Kidney tubule cell (primary cell): ENCODE data around the gene TREX2.

Source experiments
- DNase-seq: peaks from one replicate; pipeline ENCODE4 v3.0.0-alpha.2; 2018; ENCODE audit warnings: low spot score

Gene TREX2

GRCh38 chrX:153434801-153435200 lies 11.1 kb downstream of the TREX2 start:
- peak; percentile 51 for DNase-seq

DNA sequence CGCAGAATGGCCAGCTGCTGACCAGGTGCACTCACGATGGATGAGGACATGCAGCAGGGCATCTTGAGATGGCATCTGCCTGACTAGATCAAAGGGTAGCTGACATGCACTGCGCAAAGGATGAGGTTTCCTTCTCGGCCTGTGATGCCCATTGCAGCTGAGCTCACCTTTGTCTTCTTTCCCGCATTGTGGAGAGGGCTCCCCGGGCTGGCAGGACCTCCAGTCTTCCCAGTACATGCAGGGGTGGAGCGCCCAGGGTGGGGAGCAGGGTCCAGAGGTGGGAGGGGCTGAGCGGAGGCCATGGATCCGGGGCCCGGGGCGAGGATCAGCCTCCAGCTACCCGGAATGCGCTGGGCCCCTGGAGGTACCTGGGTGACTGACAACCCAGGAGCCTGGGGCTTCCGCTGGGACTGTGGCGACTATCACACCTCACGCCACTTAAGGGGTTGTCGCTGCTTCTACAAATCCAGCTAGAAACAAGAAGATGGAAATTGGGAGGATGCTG lies 12.0 kb downstream of the TREX2 start:
- no peak for DNase-seq

- no peak for DNase-seq
These were observed 12.6 kb downstream of the TREX2 start for GRCh38 chrX:153433161-153433680.

- no peak for DNase-seq
These were observed 15.1 kb downstream of the TREX2 start for GRCh38 chrX:153430796-153431195.

GRCh38 chrX:153426204-153426603 lies 19.7 kb downstream of the TREX2 start:
- DNase-seq = no peak

GRCh38 chrX:153423652-153424051 lies 22.2 kb downstream of the TREX2 start:
- no peak for DNase-seq

DNA sequence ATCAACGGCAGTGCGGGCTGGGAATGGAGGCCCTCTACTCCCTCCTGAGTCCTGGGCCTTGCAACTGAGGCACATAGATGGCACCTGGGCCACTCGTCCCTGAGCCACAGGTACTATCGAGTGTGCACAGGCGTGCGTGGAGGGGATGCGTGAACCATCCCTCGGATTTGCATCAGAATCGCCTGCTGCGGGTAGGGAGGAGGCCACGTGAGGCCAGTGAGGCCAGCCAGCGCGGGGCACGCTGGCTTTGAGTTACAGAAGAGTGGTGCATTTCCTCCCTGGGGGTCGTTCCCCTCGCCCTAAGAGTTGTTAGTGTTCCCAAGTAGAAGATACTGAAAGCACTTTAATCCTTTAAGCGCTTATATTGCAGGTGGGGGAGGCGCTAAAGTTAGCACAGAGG lies 24.0 kb downstream of the TREX2 start:
- DNase-seq = no peak

DNA sequence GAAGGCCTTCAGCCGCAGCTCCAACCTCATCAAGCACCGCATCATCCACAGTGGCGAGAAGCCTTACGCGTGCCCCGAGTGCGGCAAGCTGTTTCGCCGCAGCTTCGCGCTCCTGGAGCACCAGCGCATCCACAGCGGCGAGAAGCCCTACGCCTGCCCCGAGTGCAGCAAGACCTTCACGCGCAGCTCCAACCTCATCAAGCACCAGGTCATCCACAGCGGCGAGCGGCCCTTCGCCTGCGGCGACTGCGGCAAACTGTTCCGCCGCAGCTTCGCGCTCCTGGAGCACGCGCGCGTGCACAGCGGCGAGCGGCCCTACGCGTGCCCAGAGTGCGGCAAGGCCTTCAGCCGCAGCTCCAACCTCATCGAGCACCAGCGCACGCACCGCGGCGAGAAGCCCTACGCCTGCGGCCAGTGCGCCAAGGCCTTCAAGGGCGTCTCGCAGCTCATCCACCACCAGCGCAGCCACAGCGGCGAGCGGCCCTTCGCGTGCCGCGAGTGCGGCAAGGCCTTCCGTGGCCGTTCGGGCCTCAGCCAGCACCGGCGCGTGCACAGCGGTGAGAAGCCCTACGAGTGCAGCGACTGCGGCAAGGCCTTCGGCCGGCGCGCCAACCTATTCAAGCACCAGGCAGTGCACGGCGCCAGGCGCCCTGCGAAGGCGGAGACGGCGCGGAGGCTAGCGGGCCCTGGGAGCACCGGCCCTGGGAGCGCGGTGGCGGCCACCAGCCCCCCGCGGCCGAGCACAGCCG lies 24.8 kb downstream of the TREX2 start:
- DNase-seq = no peak

DNA sequence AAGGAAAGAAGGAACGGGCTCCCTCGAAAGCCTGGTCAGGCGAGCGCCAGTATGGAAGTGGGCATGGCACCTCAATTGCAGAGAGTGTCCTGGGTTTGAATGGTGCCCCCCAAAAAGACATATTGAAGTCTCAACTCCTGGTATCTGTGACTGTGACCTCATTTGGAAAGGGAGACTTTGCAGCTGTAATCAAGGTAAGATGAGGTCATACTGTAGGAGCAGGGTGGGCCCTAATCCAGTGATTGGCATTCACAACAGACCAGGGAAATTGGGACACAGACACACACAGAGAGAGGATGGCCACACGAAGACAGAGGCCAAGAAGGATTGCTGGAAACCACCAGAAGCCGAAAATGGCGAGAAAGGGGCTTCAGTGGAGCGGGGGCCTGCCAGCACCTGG lies 28.2 kb downstream of the TREX2 start:
- DNase-seq = no peak

GRCh38 chrX:153416781-153417450 lies 28.9 kb downstream of the TREX2 start:
- DNase-seq = no peak

- DNase-seq = no peak
These were observed 30.9 kb downstream of the TREX2 start for GRCh38 chrX:153414856-153415510.

DNA sequence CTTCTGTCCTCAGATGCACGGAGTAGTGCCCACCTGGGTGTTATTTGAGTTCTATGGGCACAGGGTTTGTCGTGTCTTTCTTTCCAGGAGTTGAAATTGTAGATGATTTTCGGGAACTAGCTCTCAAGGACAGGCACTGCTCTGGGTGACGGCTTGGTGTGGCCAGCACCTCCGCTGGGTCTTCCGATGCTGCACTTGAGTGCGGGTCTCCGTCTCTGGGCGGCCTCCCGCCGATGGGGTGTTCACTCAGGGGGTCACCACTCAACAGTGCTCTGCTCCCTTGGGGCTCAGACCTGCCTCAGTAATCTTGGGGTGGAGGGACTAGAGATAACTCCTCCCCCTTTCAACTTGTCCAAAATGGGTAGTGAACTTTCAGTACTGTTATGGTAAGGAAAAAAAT lies 32.1 kb downstream of the TREX2 start:
- DNase-seq = no peak

- no peak for DNase-seq
These were observed 32.8 kb downstream of the TREX2 start for GRCh38 chrX:153412746-153413720.

DNA sequence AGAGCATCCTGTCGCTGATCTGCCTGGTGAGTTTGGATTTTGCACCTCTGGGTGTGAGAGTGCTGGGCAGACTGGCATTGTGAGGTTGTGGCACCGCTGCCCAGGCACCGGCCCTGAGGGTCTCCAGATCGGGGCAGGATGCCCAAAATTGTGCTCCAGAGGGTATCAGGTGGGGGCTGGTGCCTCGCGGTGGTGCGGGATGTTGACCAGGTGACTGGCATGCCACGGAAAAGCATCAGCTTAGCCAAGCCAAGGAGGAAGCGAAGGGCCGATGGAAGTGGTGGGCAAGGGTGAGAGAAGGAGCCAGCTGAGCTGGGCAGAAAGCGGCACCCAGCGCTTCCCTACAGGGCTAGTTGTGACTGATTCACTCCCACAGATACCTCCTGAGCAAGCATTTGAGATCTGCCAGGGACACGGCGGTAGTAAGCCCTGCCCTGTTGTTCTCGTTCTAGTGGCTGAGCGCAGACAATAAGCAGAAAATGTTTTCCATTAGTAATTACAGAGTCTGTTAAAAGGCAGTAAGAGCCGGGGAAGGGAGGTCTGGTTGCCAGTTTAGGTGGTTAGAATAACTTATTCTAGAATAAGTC lies 33.8 kb downstream of the TREX2 start:
- DNase-seq = peak; percentile 24

GRCh38 chrX:153411255-153411987 lies 34.4 kb downstream of the TREX2 start, which contains the start of gene ZFP92:
TSS of gene ZFP92 (plus strand) at chrX:153411472. CDS start at chrX:153418323, 6,851 bp downstream.
- DNase-seq = no peak

DNA sequence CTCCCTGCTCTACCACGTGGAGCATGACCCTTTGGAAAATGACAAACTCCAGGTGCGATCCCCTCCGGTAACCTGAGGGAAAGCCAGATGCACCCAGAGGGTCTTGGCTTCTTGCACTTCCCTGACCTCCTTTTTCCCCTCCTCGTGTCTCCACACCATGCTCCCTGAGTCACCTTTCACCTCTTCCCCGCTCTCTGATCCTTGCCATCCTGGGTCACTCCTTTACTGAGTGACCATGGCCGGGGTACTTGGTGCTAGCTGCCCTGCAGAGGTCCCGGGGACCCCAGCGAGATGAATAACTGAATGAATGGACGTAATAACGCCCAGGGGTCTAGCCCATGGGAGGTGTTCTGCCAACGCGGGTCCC lies 35.0 kb downstream of the TREX2 start:
- no peak for DNase-seq

DNA sequence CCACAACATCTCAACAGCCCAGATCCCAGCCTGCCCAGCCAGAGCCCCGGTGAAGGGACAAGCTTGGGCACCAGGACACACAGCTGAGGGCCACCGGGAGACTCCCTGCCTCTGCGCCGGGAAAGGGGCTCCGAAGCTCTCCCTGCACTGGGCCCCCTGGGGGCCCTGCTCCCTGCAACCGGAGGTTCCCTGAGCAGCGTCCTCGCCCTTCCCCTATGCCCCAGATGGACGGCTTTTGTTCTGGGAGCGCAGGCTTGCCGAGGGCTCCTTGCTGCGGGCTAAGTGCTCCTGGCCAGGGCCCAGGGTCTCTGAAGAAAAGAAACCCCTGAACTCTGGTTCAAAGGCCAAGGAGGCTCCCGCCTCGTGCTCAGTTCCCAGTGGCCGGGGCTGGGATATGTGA lies 35.5 kb downstream of the TREX2 start:
- no peak for DNase-seq

GRCh38 chrX:153409414-153410101 lies 36.3 kb downstream of the TREX2 start:
- DNase-seq = no peak

- no peak for DNase-seq
These were observed 36.9 kb downstream of the TREX2 start for GRCh38 chrX:153408871-153409351.
